ENCODE results near the gene HOXC4.

HOXC4 gene

GRCh38 chr12:54035568-54036264, 17.9 kb upstream of the HOXC4 start (continued):
- TF ChIP-seq SP7 (tag by site-specific recombination; IDR thresholded peaks at IDR 0.05) (no peak; the same call in 1 of the 2 replicates), ZNF112 (tag by site-specific recombination; IDR thresholded peaks at IDR 0.05) (no peak), ZNF366 (tag by site-specific recombination; conservative IDR thresholded peaks at IDR 0.05) (peak; percentile 66), ZNF398 (tag by site-specific recombination; IDR thresholded peaks at IDR 0.05) (0 out of 2 replicates have a peak, but pooled peaks have one; percentile 21), ZBTB20 (tag by site-specific recombination; IDR thresholded peaks at IDR 0.05) (no peak), ZNF274 (IDR thresholded peaks at IDR 0.05; ENCODE audit: low read length) (no peak), ZNF274 (tag by site-specific recombination; IDR thresholded peaks at IDR 0.05; ENCODE audit: borderline replicate concordance) (no peak), ZNF624 (tag by site-specific recombination; IDR thresholded peaks at IDR 0.05) (no peak), TCF7L2 (IDR thresholded peaks at IDR 0.05; ENCODE audit: borderline replicate concordance, low read depth, low read length) (no peak), ZNF391 (tag by site-specific recombination; IDR thresholded peaks at IDR 0.05; ENCODE audit: borderline replicate concordance, low read depth) (no peak; the same call in 1 of the 2 replicates), TSHZ1 (tag by site-specific recombination; IDR thresholded peaks at IDR 0.05; ENCODE audit: borderline replicate concordance) (no peak), ZNF23 (tag by site-specific recombination; IDR thresholded peaks at IDR 0.05; ENCODE audit: borderline replicate concordance) (no peak), MZF1 (tag by site-specific recombination; IDR thresholded peaks at IDR 0.05; ENCODE audit: borderline replicate concordance) (no peak), GLIS2 (tag by site-specific recombination; IDR thresholded peaks at IDR 0.05) (peak; percentile 66), SETDB1 (IDR thresholded peaks at IDR 0.05; ENCODE audit: insufficient read length, low read length) (no peak), ZNF169 (tag by site-specific recombination; IDR thresholded peaks at IDR 0.05) (no peak), ZNF513 (tag by site-specific recombination; IDR thresholded peaks at IDR 0.05) (no peak), ZNF792 (tag by site-specific recombination; IDR thresholded peaks at IDR 0.05) (no peak), ZNF202 (tag by site-specific recombination; IDR thresholded peaks at IDR 0.05; ENCODE audit: borderline replicate concordance) (no peak), FEZF1 (tag by site-specific recombination; IDR thresholded peaks at IDR 0.05) (peak; percentile 91), ZNF157 (tag by site-specific recombination; IDR thresholded peaks at IDR 0.05) (no peak), ZNF121 (tag by site-specific recombination; IDR thresholded peaks at IDR 0.05) (no peak), ZXDB (tag by site-specific recombination; IDR thresholded peaks at IDR 0.05) (peak; percentile 45; the same call in 1 of the 2 replicates), ZNF561 (tag by site-specific recombination; IDR thresholded peaks at IDR 0.05; ENCODE audit: borderline replicate concordance) (no peak), KLF8 (tag by site-specific recombination; IDR thresholded peaks at IDR 0.05) (no peak), ZNF433 (tag by site-specific recombination; IDR thresholded peaks at IDR 0.05; ENCODE audit: low read depth) (no peak), ZNF266 (tag by site-specific recombination; IDR thresholded peaks at IDR 0.05; ENCODE audit: low read depth) (no peak), ZSCAN23 (tag by site-specific recombination; IDR thresholded peaks at IDR 0.05) (no peak), GLI4 (tag by site-specific recombination; IDR thresholded peaks at IDR 0.05) (no peak), ZNF292 (tag by site-specific recombination; IDR thresholded peaks at IDR 0.05; ENCODE audit: borderline replicate concordance, low read depth) (no peak), HOXC10 (CRISPR knock-in tag; IDR thresholded peaks at IDR 0.05) (no peak), ZNF530 (tag by site-specific recombination; IDR thresholded peaks at IDR 0.05; ENCODE audit: low read depth) (no peak), ZNF302 (tag by site-specific recombination; IDR thresholded peaks at IDR 0.05; ENCODE audit: low read depth) (no peak), KLF16 (tag by site-specific recombination; IDR thresholded peaks at IDR 0.05) (no peak), ZNF664 (tag by site-specific recombination; IDR thresholded peaks at IDR 0.05) (no peak)

Measured in HEK293 (cell line).